WTC11 (cell line): ENCODE results near the gene INSL3. TPM values are rescaled to one million over a fixed set of nuclear protein-coding genes. Genes with fewer than 3 reads are reported as not detected.

ENCODE experiments used
- ATAC-seq: fragments of 200-7000 bp; cut with Tn5 transposase; 2 replicates; pipeline ENCODE4 v1.10.0; 2021; ENCODE audit warnings: mild to moderate bottlenecking, moderate library complexity
- CTCF ChIA-PET: fragments of 300-600 bp; sonication (Branson Sonifier 250); formaldehyde crosslinking; loops from one replicate; lab custom pipeline; 2021; ENCODE audit warnings: antibody characterized with exemption; lab: Charles Lee
- POLR2A ChIA-PET: fragments of 350-600 bp; sonication (Branson Sonifier 250); formaldehyde crosslinking; loops from one replicate; lab custom pipeline; 2021; ENCODE audit warnings: antibody characterized with exemption; lab: Charles Lee
- DNase-seq: peaks from one replicate; pipeline ENCODE4 v3.0.0; 2021; ENCODE audit warnings: low spot score
- H3K27ac Mint-ChIP-seq: 2 replicates; pipeline ENCODE4 v1.8.0; 2021; ENCODE audit warnings: mixed read lengths
- H3K27me3 Mint-ChIP-seq: 2 replicates; pipeline ENCODE4 v1.8.0; 2021; ENCODE audit warnings: low read depth, mild to moderate bottlenecking, moderate library complexity, mixed read lengths
- H3K36me3 Mint-ChIP-seq: 2 replicates; pipeline ENCODE4 v1.8.0; 2021; ENCODE audit warnings: mixed read lengths
- H3K4me1 Mint-ChIP-seq: 2 replicates; pipeline ENCODE4 v1.8.0; 2022; ENCODE audit warnings: mixed read lengths
- H3K4me3 Mint-ChIP-seq: 2 replicates; pipeline ENCODE4 v1.8.0; 2021; ENCODE audit warnings: mild to moderate bottlenecking, moderate library complexity, mixed read lengths
- H3K9me3 Mint-ChIP-seq: 2 replicates; pipeline ENCODE4 v1.8.0; 2021; ENCODE audit warnings: mixed read lengths
- CREB1 ChIP-seq: sonication (generic); formaldehyde crosslinking; IDR thresholded peaks from 2 replicates; pipeline ENCODE4 v1.8.0; 2023; ENCODE audit warnings: mild to moderate bottlenecking, missing genetic modification reagents
- IRF2 ChIP-seq: sonication (generic); formaldehyde crosslinking; IDR thresholded peaks from 2 replicates; pipeline ENCODE4 v1.8.0; 2022; ENCODE audit warnings: low read depth, missing genetic modification reagents, borderline replicate concordance
- MYBL2 ChIP-seq: sonication (generic); formaldehyde crosslinking; IDR thresholded peaks from 2 replicates; pipeline ENCODE4 v1.8.1; 2023; ENCODE audit warnings: mild to moderate bottlenecking, moderate library complexity, missing genetic modification reagents
- RELA ChIP-seq: sonication (generic); formaldehyde crosslinking; IDR thresholded peaks from 2 replicates; pipeline ENCODE4 v1.8.1; 2022; ENCODE audit warnings: missing genetic modification reagents, mild to moderate bottlenecking, borderline replicate concordance
- SMAD4 ChIP-seq: sonication (generic); formaldehyde crosslinking; IDR thresholded peaks from 2 replicates; pipeline ENCODE4 v1.8.0; 2022; ENCODE audit warnings: mild to moderate bottlenecking, missing genetic modification reagents
- TCF7 ChIP-seq: sonication (generic); formaldehyde crosslinking; IDR thresholded peaks from 2 replicates; pipeline ENCODE4 v1.8.0; 2022; ENCODE audit warnings: mild to moderate bottlenecking, low read depth, missing genetic modification reagents, moderate library complexity
- TEAD4 ChIP-seq: sonication (generic); formaldehyde crosslinking; IDR thresholded peaks from 2 replicates; pipeline ENCODE4 v1.8.0; 2022; ENCODE audit warnings: mild to moderate bottlenecking, missing genetic modification reagents
- ZNF219 ChIP-seq: sonication (generic); formaldehyde crosslinking; IDR thresholded peaks from 2 replicates; pipeline ENCODE4 v1.8.0; 2023; ENCODE audit warnings: missing genetic modification reagents, mild to moderate bottlenecking, borderline replicate concordance
- ZNF396 ChIP-seq: fragments of 250-450 bp; sonication (Bioruptor Pico); IDR thresholded peaks from 2 replicates; pipeline ENCODE4 v1.8.0; 2021; ENCODE audit warnings: mild to moderate bottlenecking, moderate library complexity, borderline replicate concordance
- total RNA-seq: library from RNA; stranded (reverse); gene quantifications from 3 replicates; pipeline ENCODE4 v1.2.3, GENCODE V29; 2021
- TF ChIP-seq, protein P1 (sequence below): sonication (generic); formaldehyde crosslinking; IDR thresholded peaks from 2 replicates; pipeline ENCODE4 v1.8.0; 2022; ENCODE audit warnings: mild to moderate bottlenecking, missing genetic modification reagents
- TF ChIP-seq, protein P2 (sequence below): sonication (generic); formaldehyde crosslinking; conservative IDR thresholded peaks from 2 replicates; pipeline ENCODE4 v1.8.1; 2022; ENCODE audit warnings: mild to moderate bottlenecking, missing genetic modification reagents
- TF ChIP-seq, protein P3 (sequence below): sonication (generic); formaldehyde crosslinking; IDR thresholded peaks from 2 replicates; pipeline ENCODE4 v1.8.1; 2023; ENCODE audit warnings: mild to moderate bottlenecking, missing genetic modification reagents
- TF ChIP-seq, protein P4 (sequence below): sonication (generic); formaldehyde crosslinking; IDR thresholded peaks from 2 replicates; pipeline ENCODE4 v1.8.1; 2023; ENCODE audit warnings: mild to moderate bottlenecking, missing genetic modification reagents, moderate library complexity
- TF ChIP-seq, protein P5 (sequence below): sonication (generic); formaldehyde crosslinking; IDR thresholded peaks from 2 replicates; pipeline ENCODE4 v1.8.1; 2022; ENCODE audit warnings: missing genetic modification reagents, borderline replicate concordance
- TF ChIP-seq, protein P6 (sequence below): sonication (generic); formaldehyde crosslinking; IDR thresholded peaks from 2 replicates; pipeline ENCODE4 v1.8.0; 2023; ENCODE audit warnings: mild to moderate bottlenecking, missing genetic modification reagents
- TF ChIP-seq, protein P7 (sequence below): sonication (generic); formaldehyde crosslinking; IDR thresholded peaks from 2 replicates; pipeline ENCODE4 v1.8.1; 2023; ENCODE audit warnings: mild to moderate bottlenecking, moderate library complexity, missing genetic modification reagents

INSL3 gene
- total RNA-seq, 1 experiment from 2014 or later: 0.79 TPM

DNA sequence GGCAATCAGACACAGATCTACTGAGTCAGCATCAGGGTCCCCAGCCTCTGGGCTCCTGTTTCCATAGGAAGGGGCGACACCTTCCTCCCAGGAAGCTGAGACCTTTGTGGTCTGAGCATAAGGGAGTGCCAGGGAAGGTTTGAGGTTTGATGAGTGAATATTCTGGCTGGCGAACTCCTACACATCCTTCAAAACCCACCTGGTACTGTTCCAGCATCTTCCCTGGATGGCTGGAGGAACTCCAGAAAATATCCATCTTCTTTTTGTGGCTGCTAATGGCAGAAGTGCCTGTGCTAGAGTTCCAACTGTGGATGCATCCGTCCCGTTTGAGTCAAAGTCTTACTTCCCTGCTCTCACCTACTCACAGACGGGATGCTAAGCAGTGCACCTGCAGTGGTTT lies 9.2 kb downstream of the INSL3 start (continued):
- TF ChIP-seq, protein P1, sequence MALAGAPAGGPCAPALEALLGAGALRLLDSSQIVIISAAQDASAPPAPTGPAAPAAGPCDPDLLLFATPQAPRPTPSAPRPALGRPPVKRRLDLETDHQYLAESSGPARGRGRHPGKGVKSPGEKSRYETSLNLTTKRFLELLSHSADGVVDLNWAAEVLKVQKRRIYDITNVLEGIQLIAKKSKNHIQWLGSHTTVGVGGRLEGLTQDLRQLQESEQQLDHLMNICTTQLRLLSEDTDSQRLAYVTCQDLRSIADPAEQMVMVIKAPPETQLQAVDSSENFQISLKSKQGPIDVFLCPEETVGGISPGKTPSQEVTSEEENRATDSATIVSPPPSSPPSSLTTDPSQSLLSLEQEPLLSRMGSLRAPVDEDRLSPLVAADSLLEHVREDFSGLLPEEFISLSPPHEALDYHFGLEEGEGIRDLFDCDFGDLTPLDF: no peak
- TF ChIP-seq MYBL2 (CRISPR knock-in tag) (no peak), IRF2 (CRISPR knock-in tag) (no peak), SMAD4 (CRISPR knock-in tag) (no peak), RELA (CRISPR knock-in tag) (no peak)
- TF ChIP-seq, protein P2, sequence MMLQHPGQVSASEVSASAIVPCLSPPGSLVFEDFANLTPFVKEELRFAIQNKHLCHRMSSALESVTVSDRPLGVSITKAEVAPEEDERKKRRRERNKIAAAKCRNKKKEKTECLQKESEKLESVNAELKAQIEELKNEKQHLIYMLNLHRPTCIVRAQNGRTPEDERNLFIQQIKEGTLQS (CRISPR knock-in tag): no peak
- TF ChIP-seq, protein P3, sequence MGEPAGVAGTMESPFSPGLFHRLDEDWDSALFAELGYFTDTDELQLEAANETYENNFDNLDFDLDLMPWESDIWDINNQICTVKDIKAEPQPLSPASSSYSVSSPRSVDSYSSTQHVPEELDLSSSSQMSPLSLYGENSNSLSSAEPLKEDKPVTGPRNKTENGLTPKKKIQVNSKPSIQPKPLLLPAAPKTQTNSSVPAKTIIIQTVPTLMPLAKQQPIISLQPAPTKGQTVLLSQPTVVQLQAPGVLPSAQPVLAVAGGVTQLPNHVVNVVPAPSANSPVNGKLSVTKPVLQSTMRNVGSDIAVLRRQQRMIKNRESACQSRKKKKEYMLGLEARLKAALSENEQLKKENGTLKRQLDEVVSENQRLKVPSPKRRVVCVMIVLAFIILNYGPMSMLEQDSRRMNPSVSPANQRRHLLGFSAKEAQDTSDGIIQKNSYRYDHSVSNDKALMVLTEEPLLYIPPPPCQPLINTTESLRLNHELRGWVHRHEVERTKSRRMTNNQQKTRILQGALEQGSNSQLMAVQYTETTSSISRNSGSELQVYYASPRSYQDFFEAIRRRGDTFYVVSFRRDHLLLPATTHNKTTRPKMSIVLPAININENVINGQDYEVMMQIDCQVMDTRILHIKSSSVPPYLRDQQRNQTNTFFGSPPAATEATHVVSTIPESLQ (CRISPR knock-in tag): no peak

DNA sequence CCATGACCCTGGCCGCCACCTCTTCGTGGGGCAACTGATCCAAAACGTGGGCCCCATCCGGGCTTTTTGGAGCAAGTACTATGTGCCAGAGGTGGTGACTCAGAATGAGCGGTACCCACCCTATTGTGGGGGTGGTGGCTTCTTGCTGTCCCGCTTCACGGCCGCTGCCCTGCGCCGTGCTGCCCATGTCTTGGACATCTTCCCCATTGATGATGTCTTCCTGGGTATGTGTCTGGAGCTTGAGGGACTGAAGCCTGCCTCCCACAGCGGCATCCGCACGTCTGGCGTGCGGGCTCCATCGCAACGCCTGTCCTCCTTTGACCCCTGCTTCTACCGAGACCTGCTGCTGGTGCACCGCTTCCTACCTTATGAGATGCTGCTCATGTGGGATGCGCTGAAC lies 9.6 kb downstream of the INSL3 start:
- CTCF ChIA-PET: no interaction called here
- no peak for DNase-seq
- no peak for TF ChIP-seq ZNF219
- no peak for TF ChIP-seq TEAD4 (CRISPR knock-in tag)
- TF ChIP-seq, protein P4, sequence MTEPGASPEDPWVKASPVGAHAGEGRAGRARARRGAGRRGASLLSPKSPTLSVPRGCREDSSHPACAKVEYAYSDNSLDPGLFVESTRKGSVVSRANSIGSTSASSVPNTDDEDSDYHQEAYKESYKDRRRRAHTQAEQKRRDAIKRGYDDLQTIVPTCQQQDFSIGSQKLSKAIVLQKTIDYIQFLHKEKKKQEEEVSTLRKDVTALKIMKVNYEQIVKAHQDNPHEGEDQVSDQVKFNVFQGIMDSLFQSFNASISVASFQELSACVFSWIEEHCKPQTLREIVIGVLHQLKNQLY (CRISPR knock-in tag): no peak
- TF ChIP-seq, all 79 proteins: peak for 0
- no peak overlapping the region for H3K27ac Mint-ChIP-seq
- H3K4me1 Mint-ChIP-seq: no peaks in the 10 kb centered on the region
- H3K9me3 Mint-ChIP-seq: no peaks in the 10 kb centered on the region
- POLR2A ChIA-PET: no interaction called here
- no peaks in the 10 kb centered on the region for H3K36me3 Mint-ChIP-seq
- peaks cover 2% of the 10 kb centered on the region; the same call in 1 of the 2 replicates for H3K27me3 Mint-ChIP-seq
- no peak overlapping the region for H3K4me3 Mint-ChIP-seq
- no peak for ATAC-seq

DNA sequence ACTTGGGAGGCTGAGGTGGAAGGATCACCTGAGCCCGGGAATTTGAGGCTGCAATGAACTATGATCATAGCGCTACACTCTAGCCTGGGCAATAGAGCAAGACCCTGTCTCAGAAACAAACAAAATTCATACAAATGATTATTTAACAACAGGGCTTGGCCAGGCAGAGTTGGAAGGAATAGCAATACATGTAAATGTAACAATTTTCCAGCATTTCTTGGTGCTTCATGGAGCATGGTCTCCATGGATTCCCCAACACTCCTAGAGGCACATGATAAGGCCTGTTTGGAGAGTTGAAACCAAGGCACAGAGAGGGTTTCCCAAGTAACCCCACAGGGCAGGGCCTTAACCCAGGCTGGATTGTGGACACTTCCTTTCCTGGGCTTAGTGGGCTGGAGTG lies 10.2 kb downstream of the INSL3 start:
- no peak for ATAC-seq
- Mint-ChIP-seq H3K27ac (no peak overlapping the region), H3K4me1 (no peaks in the 10 kb centered on the region), H3K27me3 (peaks cover 2% of the 10 kb centered on the region; the same call in 1 of the 2 replicates), H3K4me3 (no peak overlapping the region), H3K9me3 (no peaks in the 10 kb centered on the region), H3K36me3 (no peaks in the 10 kb centered on the region)
- CTCF ChIA-PET: no interaction called here
- DNase-seq: no peak
- TF ChIP-seq CREB1 (CRISPR knock-in tag): no peak
- TF ChIP-seq, protein P5, sequence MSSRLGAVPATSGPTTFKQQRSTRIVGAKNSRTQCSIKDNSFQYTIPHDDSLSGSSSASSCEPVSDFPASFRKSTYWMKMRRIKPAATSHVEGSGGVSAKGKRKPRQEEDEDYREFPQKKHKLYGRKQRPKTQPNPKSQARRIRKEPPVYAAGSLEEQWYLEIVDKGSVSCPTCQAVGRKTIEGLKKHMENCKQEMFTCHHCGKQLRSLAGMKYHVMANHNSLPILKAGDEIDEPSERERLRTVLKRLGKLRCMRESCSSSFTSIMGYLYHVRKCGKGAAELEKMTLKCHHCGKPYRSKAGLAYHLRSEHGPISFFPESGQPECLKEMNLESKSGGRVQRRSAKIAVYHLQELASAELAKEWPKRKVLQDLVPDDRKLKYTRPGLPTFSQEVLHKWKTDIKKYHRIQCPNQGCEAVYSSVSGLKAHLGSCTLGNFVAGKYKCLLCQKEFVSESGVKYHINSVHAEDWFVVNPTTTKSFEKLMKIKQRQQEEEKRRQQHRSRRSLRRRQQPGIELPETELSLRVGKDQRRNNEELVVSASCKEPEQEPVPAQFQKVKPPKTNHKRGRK (CRISPR knock-in tag): no peak
- POLR2A ChIA-PET: no interaction called here

DNA sequence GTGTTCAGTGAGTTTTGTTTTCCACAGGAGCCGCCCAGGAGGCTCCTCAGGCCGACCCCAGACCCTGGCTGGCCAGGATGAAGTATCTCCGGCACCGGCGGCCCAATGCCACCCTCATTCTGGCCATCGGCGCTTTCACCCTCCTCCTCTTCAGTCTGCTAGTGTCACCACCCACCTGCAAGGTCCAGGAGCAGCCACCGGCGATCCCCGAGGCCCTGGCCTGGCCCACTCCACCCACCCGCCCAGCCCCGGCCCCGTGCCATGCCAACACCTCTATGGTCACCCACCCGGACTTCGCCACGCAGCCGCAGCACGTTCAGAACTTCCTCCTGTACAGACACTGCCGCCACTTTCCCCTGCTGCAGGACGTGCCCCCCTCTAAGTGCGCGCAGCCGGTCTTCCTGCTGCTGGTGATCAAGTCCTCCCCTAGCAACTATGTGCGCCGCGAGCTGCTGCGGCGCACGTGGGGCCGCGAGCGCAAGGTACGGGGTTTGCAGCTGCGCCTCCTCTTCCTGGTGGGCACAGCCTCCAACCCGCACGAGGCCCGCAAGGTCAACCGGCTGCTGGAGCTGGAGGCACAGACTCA lies 13.5 kb downstream of the INSL3 start:
- Mint-ChIP-seq H3K4me1 (no peaks in the 10 kb centered on the region), H3K9me3 (no peaks in the 10 kb centered on the region), H3K27ac (no peak overlapping the region), H3K27me3 (no peaks in the 10 kb centered on the region; the same call in 1 of the 2 replicates), H3K4me3 (no peak overlapping the region), H3K36me3 (no peaks in the 10 kb centered on the region)
- ChIA-PET CTCF (no interaction called here), POLR2A (no interaction called here)
- DNase-seq: no peak
- no peak for ATAC-seq
- TF ChIP-seq, protein P6, sequence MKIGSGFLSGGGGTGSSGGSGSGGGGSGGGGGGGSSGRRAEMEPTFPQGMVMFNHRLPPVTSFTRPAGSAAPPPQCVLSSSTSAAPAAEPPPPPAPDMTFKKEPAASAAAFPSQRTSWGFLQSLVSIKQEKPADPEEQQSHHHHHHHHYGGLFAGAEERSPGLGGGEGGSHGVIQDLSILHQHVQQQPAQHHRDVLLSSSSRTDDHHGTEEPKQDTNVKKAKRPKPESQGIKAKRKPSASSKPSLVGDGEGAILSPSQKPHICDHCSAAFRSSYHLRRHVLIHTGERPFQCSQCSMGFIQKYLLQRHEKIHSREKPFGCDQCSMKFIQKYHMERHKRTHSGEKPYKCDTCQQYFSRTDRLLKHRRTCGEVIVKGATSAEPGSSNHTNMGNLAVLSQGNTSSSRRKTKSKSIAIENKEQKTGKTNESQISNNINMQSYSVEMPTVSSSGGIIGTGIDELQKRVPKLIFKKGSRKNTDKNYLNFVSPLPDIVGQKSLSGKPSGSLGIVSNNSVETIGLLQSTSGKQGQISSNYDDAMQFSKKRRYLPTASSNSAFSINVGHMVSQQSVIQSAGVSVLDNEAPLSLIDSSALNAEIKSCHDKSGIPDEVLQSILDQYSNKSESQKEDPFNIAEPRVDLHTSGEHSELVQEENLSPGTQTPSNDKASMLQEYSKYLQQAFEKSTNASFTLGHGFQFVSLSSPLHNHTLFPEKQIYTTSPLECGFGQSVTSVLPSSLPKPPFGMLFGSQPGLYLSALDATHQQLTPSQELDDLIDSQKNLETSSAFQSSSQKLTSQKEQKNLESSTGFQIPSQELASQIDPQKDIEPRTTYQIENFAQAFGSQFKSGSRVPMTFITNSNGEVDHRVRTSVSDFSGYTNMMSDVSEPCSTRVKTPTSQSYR: no peak
- TF ChIP-seq ZNF396 (CRISPR knock-in tag): no peak
- no peak for TF ChIP-seq TCF7 (CRISPR knock-in tag)
- TF ChIP-seq, protein P4 (CRISPR knock-in tag): no peak
- TF ChIP-seq, protein P7, sequence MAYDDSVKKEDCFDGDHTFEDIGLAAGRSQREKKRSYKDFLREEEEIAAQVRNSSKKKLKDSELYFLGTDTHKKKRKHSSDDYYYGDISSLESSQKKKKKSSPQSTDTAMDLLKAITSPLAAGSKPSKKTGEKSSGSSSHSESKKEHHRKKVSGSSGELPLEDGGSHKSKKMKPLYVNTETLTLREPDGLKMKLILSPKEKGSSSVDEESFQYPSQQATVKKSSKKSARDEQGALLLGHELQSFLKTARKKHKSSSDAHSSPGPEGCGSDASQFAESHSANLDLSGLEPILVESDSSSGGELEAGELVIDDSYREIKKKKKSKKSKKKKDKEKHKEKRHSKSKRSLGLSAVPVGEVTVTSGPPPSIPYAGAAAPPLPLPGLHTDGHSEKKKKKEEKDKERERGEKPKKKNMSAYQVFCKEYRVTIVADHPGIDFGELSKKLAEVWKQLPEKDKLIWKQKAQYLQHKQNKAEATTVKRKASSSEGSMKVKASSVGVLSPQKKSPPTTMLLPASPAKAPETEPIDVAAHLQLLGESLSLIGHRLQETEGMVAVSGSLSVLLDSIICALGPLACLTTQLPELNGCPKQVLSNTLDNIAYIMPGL (CRISPR knock-in tag): no peak
- TF ChIP-seq, all 79 proteins: peak for 0
